T-helper 22 cell (primary cell): ENCODE measurements around the gene RPS27L.
A peak's percentile ranks its signal among the peaks of the same experiment; 100 is the strongest.

Experiments used
- DNase-seq: peaks from one replicate; pipeline ENCODE4 v3.0.0-alpha.2; 2020; ENCODE audit warnings: low read depth

The RPS27L gene

DNA sequence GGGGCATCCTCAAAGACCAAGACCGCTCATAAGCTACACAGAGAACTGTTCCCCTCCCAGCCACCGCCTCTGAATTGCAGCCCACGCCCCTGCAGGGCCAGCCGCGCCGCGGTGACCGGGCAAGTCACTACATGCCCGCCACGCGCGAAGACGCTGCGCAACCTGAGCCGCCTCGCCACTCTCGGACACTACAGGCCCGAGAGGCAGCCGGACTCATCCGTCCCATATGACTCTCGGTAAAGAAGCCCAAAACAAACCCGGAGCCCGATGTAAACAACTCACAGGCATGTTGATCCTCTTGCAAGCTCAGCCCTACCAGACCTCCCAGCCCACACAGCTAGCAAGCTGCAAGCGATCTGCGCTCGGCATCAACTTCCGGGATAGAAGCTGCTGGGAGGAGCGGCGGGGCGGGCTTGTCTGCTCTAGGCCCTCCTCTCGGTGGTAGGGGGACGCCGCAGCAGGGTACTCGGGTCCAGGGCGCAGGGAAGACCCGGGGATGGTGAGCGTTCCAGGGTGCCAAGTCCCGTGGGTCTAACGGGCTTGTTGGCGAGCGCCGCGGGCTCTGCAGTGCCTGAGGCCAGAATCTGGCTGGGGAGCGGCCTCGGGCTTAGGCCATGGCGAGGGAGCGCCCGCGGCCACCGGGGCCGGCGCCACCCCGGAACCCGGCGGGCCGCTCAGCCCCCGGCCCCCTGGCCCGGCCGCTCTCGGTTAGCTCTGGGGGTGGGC lies at the start of gene RPS27L:
TSS of gene RPS27L (minus strand) at position 360 of the 726 bp plus-strand sequence. CDS start at position 288, 72 bp downstream.
- DNase-seq: peak; percentile 75

DNA sequence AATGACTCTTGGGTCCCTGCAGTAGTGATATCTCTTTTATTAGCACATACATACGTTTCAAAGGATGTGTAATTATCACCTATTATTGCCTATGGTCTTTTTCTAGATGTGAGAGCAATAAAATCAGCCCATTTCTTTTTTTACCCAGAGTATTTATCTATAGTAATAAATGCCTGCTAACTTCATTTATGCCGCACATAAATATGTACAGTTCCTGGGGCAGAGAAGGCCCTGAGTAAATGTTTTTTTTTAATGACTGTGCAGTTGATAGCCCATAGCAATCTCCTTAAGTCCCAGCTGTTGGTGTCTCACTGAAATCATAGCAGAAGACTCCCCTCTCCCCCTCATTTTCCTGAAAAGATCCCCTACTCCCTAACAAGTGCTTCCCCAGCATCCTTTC lies 48.8 kb upstream of the RPS27L start:
- DNase-seq: no peak

DNA sequence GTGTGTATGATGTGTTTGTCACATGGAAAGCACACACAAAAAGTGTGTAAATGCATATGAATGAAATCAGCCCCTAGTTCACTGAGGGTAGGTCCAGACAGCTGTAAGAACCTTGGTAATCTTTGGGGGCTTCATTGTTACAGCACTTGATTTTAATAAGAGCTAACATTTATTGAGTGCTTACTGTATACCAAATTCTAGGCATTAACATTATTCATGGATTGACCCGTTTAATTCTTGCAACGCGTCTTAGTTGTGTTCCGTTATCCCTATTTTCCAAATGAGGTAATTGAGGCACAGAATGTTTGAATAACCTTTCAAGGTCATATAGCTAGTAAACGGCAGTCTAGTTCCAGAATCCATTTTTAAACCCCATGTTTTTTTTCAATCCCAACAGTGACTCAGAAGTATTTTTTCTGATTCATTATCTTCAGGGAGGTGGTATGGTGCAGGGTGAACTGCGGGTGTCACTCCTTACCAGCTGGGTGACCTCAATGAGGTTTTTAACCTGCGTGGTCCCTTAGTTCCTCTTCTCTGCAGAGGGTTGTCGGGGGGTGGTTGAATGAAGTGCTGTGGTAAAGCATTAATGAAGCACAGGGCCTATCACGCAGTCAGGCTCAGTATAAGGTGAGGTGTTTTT lies 46.3 kb upstream of the RPS27L start:
- DNase-seq: peak; percentile 32

DNA sequence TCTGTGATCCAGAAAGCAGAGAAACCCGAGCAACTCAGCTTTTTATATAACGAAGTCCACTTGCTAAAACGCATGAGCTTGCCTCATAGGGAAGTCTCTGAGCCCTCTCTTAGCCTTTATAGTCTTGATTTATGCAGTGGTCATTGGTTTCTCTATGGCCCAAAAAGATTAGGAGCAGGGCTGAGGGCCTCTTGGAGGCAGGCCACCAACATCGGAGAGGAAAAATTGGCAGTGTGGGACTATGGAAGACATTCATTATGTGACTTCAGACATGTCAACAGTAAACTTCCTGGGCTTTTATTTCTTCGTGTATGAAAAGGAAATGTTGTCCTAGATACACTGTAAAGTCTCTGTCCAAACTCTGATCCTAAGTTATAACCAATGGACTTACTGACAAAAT lies 45.6 kb upstream of the RPS27L start:
- DNase-seq: no peak

DNA sequence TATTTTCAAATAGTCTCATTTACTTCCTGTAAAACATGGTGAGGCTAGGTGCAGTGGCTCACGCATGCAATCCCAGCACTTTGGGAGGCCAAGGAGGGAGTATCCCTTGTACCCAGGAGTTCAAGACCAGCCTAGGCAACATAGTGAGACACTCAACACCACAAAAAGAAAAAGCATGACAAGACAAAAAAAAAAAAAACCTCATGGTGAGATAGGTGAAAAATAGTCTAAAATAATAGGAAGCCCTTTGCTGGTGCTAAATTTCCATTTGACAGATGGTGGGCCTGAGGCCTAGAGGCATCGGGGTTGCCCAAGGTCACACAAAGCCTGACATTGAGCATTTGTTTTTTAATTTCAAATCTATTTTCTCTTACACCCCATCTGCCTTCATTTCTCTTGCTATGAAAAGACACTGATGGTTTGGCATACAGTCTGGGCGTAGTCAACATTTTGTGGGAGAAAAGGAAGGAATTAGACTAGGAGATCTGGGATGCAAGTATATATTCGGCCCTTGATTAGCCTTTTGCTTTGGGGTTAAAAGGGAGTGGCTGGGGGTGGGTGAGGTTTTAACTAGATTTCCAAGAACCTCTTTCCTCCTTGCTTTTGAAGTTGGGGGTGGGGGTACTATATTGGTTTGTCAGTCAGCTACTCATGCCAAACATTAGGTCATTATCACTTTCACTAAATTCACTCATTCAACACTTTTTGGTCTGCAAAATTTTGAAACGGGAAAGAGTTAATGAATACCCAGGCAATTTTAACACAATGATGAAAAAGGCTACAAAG lies 43.4 kb upstream of the RPS27L start:
- no peak for DNase-seq

DNA sequence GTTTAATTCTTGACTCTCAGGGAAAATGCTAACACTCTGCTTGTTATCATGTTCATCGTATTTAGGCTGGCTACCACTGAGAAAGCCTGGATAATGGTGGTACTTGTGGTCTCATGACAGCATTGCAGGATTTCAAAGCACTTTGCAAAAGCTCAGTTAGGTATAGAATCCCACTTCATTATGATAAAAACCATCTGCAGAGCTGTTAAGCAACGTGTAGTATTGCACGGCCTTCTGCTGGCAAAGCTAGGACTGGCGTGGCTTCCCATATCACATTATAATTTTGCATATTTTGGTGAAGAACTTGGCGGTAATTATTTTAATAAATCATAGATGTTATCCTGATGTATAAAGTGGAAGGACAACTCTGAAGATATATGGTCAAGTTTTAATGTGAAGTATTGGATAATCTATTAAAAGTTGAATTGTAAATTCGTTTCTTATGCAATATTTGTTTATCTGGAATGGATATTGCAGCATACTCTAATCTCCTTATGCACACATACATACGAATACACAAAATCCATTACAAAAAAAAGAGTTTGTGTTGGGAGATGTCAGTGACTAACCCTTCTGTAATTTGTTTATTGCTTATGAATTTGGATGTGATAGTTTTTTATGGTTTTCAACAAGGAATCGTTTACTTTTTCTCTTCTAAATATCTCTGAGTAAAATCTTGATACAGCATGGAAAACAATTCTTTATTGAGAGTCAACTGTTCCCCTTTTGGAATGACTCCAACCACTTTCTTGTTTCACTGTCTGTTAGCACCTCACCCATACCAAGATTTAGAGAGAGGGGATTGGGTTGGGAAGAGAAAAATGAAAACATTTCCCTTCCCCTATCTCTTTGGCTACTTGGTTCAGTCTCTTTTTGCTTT lies 41.3 kb upstream of the RPS27L start:
- DNase-seq: no peak

DNA sequence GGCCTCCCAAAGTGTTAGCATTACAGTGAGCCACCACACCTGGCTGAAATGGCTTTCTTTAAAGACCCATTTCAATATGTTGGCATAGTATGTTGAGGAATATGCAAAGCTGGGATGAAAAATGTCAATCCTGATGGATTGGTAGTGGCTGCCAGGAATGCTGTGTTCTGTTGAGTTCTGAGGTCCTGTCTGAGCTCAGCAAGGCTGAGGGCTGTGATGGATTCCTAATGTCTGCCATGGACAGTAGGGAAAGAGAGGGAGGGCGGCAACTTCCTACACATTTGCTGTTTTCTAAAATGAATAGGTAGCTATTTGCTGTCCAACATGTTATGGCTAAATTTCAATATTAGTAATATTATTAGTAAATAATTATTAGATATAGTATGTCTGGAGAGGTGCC lies 40.3 kb upstream of the RPS27L start:
- no peak for DNase-seq

DNA sequence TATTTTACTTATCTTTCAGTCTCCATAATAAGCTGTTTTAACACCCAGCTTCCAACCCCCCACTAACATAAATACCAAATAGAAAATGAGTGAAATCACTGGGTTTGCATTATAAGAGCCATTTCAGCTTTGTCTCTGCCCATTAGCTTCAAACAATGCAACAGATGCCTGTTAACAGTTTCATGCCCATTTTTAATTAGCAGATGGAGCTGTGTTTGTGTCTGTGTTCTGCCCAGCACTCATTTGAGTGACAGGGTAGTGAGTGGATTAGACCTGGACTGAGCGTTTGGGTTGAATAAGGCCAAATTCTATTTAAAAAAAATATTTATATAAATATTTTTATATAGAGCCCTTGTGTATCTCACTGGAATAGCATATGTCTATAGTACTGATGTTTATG lies 39.6 kb upstream of the RPS27L start:
- no peak for DNase-seq

DNA sequence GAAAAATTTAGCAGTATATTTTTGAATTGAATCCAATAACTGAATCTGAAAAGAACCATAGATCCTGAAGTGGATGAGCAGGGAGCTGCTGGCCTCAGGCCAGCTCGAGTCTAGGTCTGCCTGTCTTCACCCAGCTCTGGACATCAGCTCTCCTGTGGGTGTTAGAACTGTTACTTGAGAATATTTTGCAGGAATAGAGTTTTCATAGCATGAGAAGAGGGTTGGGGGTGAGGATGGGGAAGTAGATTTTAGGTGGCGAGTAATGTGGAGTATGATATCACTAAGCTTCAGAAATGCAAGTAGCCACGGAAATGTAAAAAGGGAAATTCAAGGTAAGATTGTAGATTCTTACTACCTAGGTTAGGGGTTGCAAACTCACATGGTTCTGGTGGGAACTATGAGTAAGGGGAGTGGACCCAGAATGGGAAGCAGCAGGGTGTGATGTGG lies 38.3 kb upstream of the RPS27L start:
- DNase-seq: no peak

DNA sequence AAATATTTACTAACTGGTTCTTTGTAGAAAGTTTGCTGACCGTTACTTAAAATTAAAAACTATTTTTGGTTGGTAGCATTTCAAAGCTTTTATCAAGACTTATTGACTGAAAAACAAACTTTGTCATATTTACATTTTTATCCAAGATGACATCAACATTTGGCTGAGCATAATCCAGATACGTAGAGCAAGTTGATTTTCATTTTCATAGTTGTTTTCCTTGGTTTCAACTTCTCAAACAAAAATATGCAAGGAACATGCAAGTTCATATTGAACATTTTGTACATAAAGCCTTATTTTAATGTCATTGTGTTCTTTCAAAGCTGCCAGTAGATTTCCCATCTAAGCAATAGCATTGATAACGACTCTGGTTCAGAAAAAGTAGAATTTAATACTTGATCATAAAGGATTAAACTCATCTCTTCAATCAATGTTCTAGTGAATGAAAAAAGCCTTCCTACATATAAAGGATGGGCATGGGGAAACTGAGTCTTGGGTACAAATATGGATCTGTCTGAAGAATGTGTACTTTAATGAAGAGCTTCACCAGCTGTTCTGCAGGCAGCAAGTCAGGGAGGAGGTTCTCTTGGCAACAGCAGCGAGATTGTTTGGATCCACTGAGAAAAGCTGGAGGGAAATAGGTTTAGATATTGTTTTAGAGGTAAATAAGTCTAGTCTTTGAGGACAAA lies 37.7 kb upstream of the RPS27L start:
- DNase-seq: no peak

DNA sequence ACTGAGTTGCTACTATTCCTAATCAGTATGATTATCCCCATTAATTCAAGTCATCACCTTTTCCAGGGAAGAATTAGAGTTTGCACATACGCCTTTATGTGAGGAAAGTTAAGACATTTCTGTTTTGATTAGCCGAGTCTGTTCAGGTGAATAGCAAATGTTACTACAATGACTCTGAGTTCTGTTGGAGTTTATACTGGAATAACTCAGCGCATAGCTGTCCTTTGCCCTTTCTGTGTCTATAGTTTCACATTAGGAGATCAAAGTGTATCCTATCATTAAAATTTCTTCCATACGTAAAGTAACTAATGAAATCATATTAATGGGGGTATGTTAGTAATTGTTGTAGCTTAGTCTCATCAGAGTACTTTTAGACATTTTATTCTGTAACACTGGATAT lies 37.0 kb upstream of the RPS27L start:
- no peak for DNase-seq

DNA sequence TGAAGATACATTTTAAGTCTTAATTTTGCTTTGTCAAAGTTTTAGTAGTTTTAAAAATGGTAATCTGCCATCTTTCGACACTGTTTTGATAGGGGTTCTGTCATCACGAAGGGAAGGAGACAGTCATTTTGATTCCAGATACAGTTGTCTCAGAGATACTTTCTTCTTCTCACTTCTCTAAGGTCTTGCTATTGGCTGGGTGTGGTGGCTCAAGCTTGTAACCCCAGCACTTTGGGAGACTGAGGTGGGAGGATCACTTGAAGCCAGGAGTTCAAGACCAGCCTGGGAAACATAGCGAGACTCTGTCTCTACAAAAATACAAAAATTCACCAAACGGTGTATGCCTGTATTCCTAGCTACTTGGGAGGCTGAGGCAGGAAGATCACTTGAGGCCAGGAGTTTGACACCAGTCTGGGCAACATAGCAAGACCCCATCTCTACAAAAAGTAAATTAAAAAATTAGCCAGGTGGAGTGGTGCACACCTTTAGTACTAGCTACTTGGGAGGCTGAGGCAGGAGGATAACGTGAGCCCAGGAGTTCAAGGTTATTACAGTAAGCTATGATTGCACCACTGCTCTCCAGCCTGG lies 35.4 kb upstream of the RPS27L start:
- no peak for DNase-seq

DNA sequence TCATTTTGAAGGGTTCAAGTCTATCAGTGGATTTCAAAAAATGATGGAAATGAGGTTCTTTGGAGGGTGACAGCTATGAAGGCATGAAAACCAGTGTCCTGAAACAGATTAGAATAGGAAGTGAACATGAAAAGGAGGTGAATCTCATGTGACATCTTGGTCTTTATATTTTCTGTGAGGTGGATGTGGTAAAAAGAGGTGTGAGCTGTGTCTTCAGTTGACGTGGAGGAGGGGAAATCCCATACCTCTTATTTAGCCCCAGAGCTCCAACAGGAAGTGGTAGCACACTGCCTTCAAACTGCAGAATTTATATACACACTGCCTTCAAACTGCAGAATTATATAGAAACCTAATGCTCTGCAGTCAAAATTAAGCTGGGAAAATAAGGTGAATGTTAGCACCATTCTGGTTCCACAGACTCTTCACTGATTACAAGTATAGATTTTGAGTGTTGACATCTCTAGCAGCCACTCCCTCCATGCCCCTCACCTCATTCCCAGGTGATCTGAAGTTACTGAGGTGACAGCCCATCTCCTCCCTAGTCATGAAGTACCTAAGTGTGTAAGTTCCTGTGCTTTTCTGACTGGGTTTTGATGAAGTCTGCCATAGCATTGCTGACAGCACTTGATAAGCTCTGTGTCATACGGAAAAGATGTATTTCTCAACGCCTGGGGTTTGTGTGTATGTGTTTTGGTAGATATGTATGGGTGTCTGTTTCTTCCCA lies 34.8 kb upstream of the RPS27L start:
- peak; percentile 59 for DNase-seq

DNA sequence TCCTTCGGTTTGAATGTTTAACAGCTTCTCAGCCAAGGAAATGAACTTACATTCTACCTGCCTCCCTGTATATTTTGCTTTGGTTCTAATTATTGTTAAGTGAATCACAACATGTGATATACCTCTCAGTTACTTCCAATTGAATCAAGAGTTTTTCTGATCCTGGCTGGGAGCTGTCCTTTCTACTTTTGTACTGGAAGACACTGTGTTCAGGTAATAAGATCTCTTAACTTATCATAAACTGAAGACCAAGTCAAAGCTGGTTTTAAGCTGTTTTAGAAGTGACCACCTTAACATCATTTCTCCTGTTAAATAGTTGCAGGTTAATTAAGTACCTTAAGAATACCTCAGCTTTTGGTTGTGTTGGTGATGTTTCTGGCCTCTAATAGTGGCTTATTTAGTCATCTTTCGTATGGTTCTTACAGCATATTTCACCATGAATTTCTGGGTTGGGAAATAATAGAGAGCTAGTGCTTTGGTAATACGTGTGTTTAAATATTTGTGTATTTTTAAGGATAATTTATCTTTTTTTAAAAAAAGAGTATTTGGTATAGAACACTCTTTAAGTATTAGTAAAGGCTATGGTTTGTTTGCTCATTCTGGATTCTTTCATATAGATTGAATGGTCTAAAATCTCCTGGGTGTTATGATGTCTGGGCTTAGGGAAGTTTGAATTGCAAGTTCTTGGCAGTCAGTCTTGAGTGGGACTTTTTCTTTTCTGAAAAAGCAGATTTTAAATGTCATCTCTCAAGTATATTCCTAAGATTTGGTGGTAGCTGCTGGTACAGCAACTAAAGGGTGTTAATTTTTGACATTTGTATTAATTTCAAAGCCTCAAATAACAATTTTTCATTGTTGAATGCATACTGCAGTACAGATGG lies 33.7 kb upstream of the RPS27L start:
- DNase-seq: no peak

DNA sequence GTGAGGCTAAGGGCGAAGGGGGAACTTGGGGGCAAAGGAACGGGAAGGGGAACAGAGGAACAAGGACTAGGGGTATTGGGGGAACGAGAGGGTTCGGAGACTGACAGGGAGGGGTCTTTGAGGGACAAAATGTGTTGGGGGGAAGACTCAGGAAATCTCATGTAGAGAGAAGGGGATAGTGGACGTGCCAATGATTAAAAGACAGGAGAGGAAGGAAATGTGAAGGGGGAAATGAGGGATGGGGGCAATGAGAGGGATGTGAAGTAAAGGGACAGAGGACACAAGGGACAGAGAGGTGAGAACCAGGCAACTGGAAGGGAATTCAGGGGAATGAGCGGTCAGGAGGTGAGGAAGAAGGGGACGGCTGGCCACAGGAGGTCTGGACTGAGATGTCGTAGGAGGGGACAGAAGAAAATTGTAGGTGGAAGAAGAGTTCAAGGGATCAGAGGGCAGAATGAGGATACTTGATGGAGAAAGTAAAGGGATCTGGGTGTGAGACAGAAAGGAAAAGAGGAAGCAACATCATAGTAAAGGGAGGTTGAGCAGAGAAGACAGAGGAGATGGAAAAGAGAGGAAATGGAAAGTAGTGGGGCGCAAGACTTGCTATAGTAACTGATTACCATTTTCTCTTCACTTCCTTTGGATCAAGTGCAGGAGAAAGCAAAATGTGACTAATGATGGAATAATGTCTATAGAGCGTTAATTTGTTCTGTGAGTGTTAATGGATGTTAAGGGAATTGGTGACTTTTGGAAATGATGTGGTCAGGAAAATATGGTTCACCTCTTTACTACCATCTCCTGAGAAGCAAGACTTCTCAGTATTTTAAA lies 32.9 kb upstream of the RPS27L start:
- DNase-seq: no peak

DNA sequence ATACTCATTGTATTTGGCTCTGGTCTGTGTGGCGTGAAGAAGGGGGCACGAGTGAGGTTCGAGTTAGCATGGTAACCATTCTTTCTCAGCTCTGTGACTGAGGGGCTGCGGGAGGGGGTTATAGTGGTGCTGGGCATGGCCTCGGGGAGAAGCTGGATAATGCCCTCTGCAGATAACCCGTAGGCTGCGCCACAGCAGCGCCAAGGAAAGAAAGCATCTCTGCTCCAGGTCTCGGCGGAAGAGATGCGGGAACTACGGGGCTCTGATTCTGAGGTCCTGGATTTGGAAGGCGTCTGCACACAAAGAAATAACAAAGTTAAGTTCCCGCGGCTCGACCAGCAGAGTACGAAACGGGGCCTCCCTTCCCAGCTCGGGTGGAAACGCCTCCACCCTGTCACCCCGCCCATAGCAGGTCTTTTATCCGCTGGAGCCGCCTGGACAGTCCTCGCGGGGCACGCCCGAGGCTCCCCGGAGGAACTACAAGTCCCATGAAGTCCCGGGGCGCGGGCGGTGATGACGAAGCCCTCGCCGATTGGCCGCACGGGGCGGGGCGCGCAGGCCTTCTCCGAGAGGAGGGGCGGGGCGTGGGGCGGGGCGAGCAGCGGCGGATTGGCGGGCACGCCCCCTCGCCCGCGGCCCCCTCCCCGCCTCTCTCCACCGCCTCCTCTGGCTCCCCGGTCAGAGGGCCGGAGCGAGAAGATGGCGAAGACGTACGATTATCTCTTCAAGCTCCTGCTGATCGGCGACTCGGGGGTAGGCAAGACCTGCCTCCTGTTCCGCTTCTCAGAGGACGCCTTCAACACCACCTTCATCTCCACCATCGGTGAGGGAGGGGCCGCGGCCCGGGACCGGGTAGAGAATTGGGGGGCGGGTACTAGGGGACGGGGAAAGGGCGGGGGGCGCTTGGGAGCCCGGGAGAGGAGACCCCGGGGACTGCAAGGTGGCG lies 31.9 kb upstream of the RPS27L start, which contains the start of gene RAB8B:
TSS of gene RAB8B (plus strand) at position 681 of the 946 bp plus-strand sequence. CDS start at position 700, 19 bp downstream.
- DNase-seq: peak; percentile 95
